Measurements from ENCODE around the gene RPP14. TPM values are rescaled to one million over a fixed set of nuclear protein-coding genes. Genes with fewer than 3 reads are reported as not detected.
"Not testable (repeated sequence)": the region's sequence is repeated elsewhere in the genome, so short reads cannot be mapped to it uniquely, and the experiment has no call there.

The RPP14 gene
- total RNA-seq, 2 donors from 2014 or later: 14.7 to 16.8 TPM

DNA sequence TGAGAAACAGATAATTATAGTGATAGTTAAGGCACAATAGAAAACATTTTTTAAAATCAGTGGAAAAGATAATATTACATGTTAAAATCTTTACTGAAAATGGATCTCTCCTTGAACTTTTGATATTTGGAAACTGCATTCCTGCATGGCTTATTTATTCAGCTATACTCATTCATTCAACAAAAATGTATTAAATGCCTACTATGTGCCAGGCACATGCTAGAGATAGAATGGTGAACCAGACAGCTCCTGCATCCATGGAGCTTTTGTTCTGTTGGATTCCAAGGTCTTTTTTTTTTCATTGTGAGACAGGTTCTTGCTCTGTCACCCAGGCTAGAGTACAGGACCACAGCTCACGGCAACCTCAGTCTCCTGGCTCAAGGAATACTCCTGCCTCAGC, 31.1 kb downstream of the RPP14 start:
- H3K9me3 Mint-ChIP-seq: no peaks in the 10 kb centered on the region

DNA sequence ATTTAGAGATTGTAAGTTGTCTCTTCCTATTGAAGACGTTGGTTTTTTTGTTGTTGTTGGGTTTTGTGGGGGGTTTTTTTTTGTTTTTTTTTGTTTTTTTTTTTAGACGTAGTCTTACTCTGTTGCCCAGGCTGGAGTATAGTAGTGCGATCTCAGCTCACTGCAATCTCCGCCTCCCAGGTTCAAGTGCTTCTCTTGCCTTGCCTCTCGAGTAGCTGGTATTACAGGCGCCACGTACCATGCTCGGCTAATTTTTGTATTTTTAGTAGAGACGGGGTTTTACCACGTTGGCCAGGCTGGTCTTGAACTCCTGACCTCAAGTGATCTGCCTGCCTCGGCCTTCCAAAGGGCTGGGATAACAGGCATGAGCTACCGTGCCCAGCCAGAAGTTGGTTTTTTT, 33.1 kb downstream of the RPP14 start:
- not testable (repeated sequence) for H3K9me3 Mint-ChIP-seq; ATAC-seq; H3K36me3 Mint-ChIP-seq; H3K27ac Mint-ChIP-seq; DNase-seq (ENCODE audit: low spot score in 2 of 2)

More for the DNA sequence above, 31.1 kb downstream of the RPP14 start:
- DNase-seq (ENCODE audit: low spot score in 2 of 2) (no peak), ATAC-seq (no peak)
- Mint-ChIP-seq H3K27ac (no peak overlapping the region), H3K36me3 (peaks cover 0 to 10% of the 10 kb centered on the region in 2 donors)

DNA sequence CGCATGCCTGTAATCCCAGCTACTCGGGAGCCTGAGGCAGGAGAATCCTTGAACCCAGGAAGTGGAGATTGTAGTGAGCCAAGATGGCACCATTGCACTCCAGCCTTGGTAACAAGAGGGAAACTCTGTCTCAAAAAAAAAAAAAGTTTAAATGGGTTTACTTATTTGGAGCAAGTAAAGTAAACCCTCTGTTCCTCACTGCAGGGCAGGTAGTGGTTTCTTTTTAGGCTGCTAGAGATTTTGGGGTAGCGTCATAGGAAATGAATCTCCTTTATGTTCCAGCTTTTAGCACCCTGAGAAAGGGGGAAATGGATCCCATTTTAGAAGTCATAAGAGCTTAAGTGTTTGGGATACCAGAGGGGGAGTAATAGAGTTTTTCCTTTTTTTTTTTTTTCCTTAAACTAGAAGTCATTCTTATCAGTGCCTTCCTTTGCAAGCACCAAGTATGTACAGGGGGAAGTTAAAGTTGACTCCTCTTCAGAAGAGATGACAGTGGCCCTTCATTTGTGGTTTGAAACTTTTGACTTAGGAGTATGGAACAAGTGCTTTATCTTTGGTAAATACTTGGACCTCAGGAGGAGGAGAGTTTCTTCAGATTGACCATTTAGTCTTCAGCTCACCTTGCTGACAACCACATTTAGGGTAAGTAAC, 34.7 kb downstream of the RPP14 start:
- ATAC-seq: no peak
- no peak for DNase-seq (ENCODE audit: low spot score in 2 of 2)
- Mint-ChIP-seq H3K27ac (peak overlapping the region in 1 of 2 donors; percentile 51), H3K9me3 (no peaks in the 10 kb centered on the region), H3K36me3 (peaks cover 0 to 6% of the 10 kb centered on the region in 2 donors)

DNA sequence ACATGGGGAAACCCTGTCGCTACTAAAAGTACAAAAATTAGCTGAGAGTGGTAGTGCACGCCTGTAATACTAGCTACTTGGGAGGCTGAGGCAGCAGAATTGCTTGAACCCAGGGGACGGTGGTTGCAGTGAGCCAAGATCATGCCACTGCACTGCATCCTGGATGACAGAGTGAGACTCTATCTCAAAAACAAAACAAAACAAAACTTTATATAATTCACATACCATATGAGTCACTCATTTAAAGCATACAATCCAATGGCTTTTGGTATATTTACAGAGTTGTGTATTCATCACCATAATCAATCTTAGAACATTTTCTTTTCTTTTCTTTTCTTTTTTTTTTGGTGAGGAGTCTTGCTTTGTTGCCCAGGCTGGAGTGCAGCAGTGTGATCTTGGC, 35.3 kb downstream of the RPP14 start:
- ATAC-seq (no peak), DNase-seq (ENCODE audit: low spot score in 2 of 2) (no peak)
- Mint-ChIP-seq H3K27ac (peak overlapping the region; percentile 44 to 51), H3K36me3 (peaks cover 0 to 2% of the 10 kb centered on the region in 2 donors), H3K9me3 (no peaks in the 10 kb centered on the region)

DNA sequence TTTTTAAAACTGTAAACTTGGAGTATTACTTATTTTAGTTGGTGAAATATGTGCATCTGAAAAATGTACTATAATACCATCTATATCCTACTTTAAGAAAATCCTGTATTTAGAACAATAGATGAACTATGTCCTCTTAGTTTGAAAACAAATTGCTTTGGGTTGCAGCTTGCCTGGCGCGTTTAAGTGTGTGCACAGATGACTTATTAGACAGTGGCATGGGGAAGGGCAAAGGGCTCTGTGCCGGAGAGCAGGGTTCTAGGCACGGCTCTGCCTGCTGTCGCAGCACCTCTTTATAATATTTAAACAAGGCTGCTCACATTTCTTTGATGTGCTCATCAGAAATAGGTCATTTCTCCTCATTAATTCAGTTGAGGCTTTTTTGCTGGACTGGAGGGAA, 36.6 kb downstream of the RPP14 start:
- ATAC-seq (no peak), DNase-seq (ENCODE audit: low spot score in 2 of 2) (no peak)
- no peaks in the 10 kb centered on the region for H3K36me3 Mint-ChIP-seq
- no peaks in the 10 kb centered on the region for H3K9me3 Mint-ChIP-seq
- no peak overlapping the region for H3K27ac Mint-ChIP-seq

DNA sequence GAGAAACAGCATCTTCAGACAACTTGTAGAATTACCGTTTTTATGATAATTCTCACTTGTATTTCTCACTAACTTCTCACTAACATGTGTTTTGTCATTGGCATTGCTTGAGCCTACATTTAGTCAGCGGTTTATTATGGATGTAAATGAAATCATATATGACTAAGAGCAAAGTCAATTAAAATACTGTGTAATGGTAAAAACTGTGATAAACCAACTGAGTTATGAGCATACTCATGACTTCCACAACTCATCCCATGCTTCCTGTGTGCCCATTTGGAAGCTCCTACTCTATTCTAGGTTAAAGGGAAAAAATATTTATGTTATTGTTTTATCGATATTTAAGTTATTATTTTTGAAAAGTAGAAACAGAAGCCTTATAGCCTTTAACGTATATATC, 39.4 kb downstream of the RPP14 start:
- H3K36me3 Mint-ChIP-seq: peaks cover 0 to 5% of the 10 kb centered on the region in 2 donors
- no peaks in the 10 kb centered on the region for H3K9me3 Mint-ChIP-seq
- no peak for DNase-seq (ENCODE audit: low spot score in 2 of 2)
- ATAC-seq: no peak
- peak overlapping the region in 1 of 2 donors; percentile 2 for H3K27ac Mint-ChIP-seq

DNA sequence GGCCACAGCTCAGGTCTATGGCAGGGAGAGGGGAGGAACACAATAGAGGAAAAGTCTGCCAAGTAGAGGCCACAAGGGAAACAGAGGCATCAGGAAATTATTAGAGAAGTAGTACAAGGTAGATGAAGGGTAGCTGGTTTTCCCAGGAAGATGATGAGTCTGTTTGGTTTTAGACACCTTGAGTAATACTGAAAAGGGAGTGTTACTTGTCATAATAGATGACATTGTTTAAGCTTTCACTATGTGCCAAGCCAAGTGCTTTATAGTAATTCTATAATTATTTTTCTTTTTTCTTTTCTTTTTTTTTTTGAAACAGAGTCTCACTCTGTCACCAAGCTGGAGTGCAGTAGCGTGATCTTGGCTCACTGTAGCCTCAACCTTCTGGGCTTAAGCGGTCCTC, 40.3 kb downstream of the RPP14 start:
- Mint-ChIP-seq H3K9me3 (no peaks in the 10 kb centered on the region), H3K36me3 (peaks cover 0 to 5% of the 10 kb centered on the region in 2 donors), H3K27ac (peak overlapping the region; percentile 2 to 70)
- DNase-seq (ENCODE audit: low spot score in 2 of 2): no peak
- peak; percentile 80 to 84 for ATAC-seq

DNA sequence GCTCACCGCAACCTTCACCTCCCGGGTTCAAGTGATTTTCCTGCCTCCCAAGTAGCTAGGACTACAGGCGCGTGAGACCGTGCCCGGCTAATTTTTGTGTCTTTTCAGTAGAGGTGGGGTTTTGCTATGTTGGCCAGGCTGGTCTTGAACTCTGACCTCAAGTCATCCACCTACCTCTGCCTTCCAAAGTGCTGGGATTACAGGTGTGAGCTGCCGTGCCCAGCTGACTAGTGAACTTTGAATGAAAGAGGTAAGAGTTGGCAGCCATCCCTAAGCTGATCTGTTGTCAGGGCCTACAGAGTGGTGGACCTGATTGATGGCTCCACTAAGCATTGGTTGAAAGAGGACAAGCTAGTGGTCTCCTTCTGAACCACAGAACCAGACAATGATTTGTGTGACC, 41.9 kb downstream of the RPP14 start:
- Mint-ChIP-seq H3K27ac (no peak overlapping the region), H3K9me3 (no peaks in the 10 kb centered on the region), H3K36me3 (peaks cover 0 to 5% of the 10 kb centered on the region in 2 donors)
- ATAC-seq (no peak), DNase-seq (ENCODE audit: low spot score in 2 of 2) (no peak)

DNA sequence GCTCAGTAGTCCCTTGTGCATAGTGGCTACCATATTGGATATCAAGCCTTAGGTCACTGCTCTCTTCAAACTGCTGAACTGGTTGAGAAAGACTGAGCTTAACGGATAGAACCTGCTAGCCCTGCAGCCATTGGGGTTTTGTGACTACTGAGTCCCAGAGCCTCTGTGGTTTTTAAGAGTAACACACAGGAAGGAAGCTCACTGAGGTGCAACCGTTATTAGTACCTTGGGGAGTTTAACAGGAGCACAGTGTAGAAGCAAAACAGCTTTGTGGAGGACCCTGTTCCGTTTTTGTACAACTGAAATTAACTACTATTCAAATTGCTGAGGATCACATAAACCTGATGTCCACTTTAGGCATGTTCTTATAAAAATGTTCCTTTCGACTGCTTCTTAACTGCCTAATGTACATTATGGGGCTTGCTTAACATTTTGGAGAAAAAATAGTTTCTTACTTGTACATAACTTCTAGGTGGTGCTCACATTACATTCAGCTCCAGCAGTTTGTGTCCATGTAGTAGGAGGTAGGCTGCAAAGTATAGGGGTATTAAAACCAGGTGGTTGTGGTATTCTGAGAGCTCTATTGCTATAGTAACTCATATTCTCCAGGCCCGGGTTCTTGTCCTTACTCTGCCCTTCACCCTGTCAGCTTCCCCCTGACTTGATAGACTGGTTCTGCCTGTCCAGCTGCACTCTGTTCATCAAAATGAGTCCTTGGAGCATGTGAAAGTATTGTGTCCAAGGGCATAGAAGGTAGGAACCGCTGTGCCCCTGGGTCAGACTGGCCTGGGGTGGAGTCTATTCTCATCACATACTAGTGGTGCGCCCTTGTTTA, 44.0 kb downstream of the RPP14 start:
- Mint-ChIP-seq H3K27ac (peak overlapping the region; percentile 54 to 63), H3K36me3 (peaks cover 0 to 5% of the 10 kb centered on the region in 2 donors), H3K9me3 (no peaks in the 10 kb centered on the region)
- ATAC-seq (peak; percentile 31 to 70), DNase-seq (ENCODE audit: low spot score in 2 of 2) (no peak)

DNA sequence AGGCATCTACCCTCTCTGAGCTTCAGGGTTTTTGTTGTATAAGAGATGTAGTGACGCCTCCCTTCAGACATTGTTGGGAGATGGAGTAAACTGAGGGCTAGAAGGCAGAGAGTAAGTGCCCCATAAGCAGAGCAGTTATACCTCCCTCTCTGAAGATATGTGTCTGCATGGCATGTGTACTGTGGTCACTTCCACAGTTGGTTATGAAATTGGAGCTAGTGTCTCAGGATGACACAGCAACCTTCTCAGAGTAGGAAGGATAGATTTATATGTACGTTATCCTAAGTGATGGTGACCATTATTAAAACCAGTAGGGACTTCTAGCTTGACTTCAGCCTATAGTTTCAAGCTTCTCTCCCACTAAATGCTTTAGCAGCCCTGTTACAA, 44.6 kb downstream of the RPP14 start:
- DNase-seq (ENCODE audit: low spot score in 2 of 2): no peak
- Mint-ChIP-seq H3K9me3 (no peaks in the 10 kb centered on the region), H3K27ac (peak overlapping the region; percentile 54 to 63), H3K36me3 (peaks cover 0 to 5% of the 10 kb centered on the region in 2 donors)
- ATAC-seq: no peak

DNA sequence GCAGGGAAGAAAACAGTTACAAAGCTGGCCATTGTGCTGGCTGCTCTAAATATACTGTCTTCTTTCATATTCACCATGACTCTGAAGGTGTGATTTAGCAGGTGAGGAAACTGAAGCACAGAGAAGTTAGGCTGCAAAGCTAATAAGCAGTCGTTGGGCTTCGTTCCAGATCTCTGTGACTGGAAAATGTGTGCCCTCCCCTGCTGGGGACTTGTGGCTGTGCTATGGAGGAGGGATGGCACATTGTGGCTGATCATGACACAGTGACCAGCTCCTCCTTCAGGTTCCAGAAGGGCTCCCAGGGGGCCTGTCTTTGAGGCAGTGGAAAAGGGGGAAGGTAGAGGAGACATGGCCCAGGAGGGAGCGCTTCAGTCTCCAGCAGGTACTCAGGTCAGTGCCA, 45.9 kb downstream of the RPP14 start:
- Mint-ChIP-seq H3K27ac (peak overlapping the region in 1 of 2 donors; percentile 17), H3K9me3 (no peaks in the 10 kb centered on the region), H3K36me3 (peaks cover 0 to 5% of the 10 kb centered on the region in 2 donors)
- no peak for ATAC-seq
- no peak for DNase-seq (ENCODE audit: low spot score in 2 of 2)

DNA sequence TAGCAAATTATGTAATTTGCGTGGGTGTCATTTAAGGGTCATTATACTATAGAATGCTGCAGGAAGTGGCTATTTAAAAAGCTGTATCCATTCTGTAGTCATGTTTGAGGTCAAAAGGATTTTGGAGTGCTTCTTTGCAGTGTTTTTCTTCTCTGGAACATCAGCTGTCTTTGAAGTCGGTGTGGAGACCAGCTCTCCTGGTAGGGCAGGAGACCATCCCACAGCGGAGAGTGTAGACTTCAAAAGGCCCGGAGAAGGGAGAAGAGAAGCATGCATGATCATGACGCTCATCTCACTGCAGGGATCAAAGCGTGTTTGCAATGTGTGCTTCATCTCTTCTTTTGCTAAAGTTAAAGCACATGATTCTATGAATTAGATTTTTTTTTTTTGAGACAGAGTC, 46.6 kb downstream of the RPP14 start:
- no peak overlapping the region for H3K27ac Mint-ChIP-seq
- ATAC-seq (no peak), DNase-seq (ENCODE audit: low spot score in 2 of 2) (no peak)

DNA sequence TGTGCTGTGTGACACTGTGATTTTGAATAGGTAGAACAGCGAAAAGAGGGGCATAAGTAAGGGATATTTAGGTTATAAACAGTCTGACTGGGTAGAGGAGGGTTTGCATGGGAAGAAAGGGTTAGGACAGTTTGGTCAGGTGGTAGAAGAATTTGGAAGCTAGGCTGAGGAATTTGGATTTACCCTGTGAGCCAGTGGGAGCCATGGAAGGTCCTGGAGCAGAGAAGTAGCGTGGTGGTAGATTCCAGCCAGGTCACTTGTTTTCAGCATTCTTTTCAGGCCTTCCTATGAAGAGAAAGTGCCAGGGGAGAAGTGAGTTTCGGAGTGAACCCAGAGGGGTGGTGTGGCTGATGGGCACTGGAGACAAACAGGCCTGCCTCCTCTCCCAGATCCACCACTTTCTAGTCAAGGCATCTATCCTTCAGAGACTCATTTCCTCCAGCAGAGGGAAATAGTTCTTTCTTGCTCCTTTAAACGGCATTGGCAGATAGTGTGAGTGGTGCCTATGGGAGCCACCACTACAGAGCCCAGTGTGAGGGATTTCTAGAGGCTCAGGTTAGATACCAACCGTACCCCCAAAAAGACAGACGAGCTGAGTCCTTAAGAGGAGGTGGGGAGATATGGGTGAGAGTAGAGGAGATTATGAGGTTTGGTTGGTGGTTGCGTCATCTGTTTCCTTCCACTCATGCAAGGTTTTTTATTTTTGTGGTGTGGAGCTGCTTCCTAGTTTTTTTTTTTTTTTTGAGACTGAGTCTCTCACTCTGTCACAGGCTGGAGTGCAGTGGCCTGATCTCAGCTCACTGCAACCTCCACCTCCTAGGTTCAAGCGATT, 47.9 kb downstream of the RPP14 start:
- peaks cover 0 to 5% of the 10 kb centered on the region in 2 donors for H3K36me3 Mint-ChIP-seq
- H3K9me3 Mint-ChIP-seq: no peaks in the 10 kb centered on the region
- peak overlapping the region; percentile 28 to 73 for H3K27ac Mint-ChIP-seq
- DNase-seq (ENCODE audit: low spot score in 2 of 2) (no peak), ATAC-seq (peak; percentile 63 to 65)

More for the DNA sequence above, 46.6 kb downstream of the RPP14 start:
- H3K9me3 Mint-ChIP-seq: no peaks in the 10 kb centered on the region
- peaks cover 0 to 5% of the 10 kb centered on the region in 2 donors for H3K36me3 Mint-ChIP-seq

DNA sequence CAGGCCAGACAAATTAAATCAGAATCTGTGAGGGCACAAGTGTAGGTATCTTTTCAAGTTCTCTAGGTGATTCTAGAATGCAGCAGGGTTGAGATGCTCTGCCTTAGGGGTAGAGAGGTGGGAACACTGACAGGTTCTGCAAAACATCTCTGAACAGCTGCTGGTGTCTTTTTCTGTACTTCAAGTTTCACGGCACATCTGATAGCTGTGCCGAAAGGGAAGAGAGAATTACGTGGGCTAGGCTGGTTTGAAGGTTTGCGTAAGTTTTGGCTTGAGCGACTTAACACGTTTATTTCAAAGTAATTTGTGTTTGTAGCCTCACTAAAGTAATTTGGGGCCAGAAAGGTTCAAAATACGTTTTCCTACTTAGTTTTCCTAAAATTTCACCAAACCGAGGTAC, 49.1 kb downstream of the RPP14 start:
- no peaks in the 10 kb centered on the region for H3K36me3 Mint-ChIP-seq
- DNase-seq (ENCODE audit: low spot score in 2 of 2) (no peak), ATAC-seq (no peak)
- no peak overlapping the region for H3K27ac Mint-ChIP-seq
- no peaks in the 10 kb centered on the region for H3K9me3 Mint-ChIP-seq

DNA sequence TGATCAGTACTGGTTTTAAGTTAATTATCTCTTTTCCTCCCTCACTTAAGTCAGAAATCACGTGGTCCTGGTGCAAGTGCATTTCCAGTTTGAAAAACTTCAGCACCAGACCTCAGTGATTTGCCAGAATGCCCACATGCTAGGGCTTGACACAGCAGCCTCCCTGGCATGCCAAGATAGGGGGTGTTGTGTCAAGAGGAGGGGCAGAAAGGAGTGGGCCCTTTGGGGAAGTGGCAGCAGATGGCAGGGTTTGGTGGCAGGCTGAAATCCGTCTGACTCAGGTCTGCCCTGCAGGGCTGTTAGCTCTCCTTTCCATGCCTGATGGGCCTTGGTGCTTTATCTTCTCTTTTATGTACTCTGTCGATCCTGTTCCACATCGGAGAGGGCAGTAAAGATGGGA, 50.0 kb downstream of the RPP14 start:
- Mint-ChIP-seq H3K27ac (no peak overlapping the region), H3K36me3 (no peaks in the 10 kb centered on the region), H3K9me3 (no peaks in the 10 kb centered on the region)
- no peak for DNase-seq (ENCODE audit: low spot score in 2 of 2)
- ATAC-seq: no peak

DNA sequence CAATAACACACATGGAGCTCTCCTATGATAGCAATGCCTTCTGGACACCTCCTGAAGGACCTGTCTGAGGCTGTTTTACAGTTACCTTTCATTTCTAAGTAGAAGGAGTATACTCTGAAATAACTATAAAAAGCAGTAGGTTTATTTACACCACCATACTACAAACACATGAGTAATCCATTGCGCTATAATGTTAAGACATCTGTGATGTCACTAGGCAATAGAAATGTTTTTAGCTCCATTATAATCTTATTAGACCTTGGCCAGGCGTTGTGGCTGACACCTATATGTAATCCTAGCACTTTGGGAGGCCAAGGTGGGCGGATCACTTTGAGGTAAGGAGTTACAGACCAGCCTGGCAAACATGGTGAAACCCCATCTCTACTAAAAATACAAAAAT, 51.4 kb downstream of the RPP14 start:
- DNase-seq (ENCODE audit: low spot score in 2 of 2) (no peak), ATAC-seq (no peak)
- Mint-ChIP-seq H3K27ac (no peak overlapping the region), H3K36me3 (no peaks in the 10 kb centered on the region), H3K9me3 (no peaks in the 10 kb centered on the region)

DNA sequence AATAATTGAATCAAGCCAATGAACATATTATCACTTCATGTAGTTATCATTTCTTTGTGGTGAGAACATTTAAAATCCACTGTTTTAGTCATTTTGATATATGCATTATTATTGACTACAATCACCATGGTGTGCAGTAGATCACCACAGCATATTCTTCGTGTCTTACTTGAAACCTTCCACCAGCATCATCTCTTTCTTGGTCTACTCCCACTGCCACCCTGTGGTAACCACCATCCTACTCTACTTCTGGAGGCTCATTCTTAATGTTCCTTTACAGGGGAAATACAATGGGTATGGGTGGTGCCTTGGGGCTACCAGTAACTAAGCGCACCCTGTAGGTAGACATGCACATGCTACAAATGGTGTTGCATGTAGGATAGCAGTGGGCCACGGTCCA, 52.0 kb downstream of the RPP14 start:
- H3K27ac Mint-ChIP-seq: no peak overlapping the region
- H3K9me3 Mint-ChIP-seq: no peaks in the 10 kb centered on the region
- DNase-seq (ENCODE audit: low spot score in 2 of 2) (no peak), ATAC-seq (peak; percentile 54 to 79)
- H3K36me3 Mint-ChIP-seq: no peaks in the 10 kb centered on the region
